Sigmoid colon (tissue), 7 donors: ENCODE measurements around the gene FUCA1. TPM values are rescaled to one million over a fixed set of nuclear protein-coding genes. Genes with fewer than 3 reads are reported as not detected.

ENCODE experiments used
- DNase-seq: peaks from one replicate; pipeline ENCODE4 v3.0.0-alpha.2; 2019
- H3K27ac ChIP-seq, 4 donors: fragments of 200-600 bp; sonication (generic); one replicate each; pipeline ENCODE4 v1.5.1; 2016 to 2019; ENCODE audit warnings: mild to moderate bottlenecking in 1 of 4
- H3K27me3 ChIP-seq, 3 donors: fragments of 200-600 bp; sonication (generic); one replicate each; pipeline ENCODE4 v1.5.1; 2019; ENCODE audit warnings: mild to moderate bottlenecking in 1 of 3
- H3K36me3 ChIP-seq, 4 donors: fragments of 200-600 bp; sonication (generic); one replicate each; pipeline ENCODE4 v1.5.1; 2016 to 2019
- H3K4me1 ChIP-seq, 4 donors: fragments of 200-600 bp; sonication (generic); one replicate each; pipeline ENCODE4 v1.5.1; 2017 to 2019
- H3K4me3 ChIP-seq, 4 donors: fragments of 200-600 bp; sonication (generic); one replicate each; pipeline ENCODE4 v1.5.1; 2017 to 2019; ENCODE audit warnings: mild to moderate bottlenecking in 2 of 4, moderate library complexity in 1 of 4
- H3K9me3 ChIP-seq, 4 donors: fragments of 200-600 bp in 3 of 4; sonication (generic) in 3 of 4; one replicate each; pipeline versions ENCODE4 v1.5.1 to v1.6.1; 2013 to 2019
- EP300 ChIP-seq, 4 donors: sonication (generic); formaldehyde crosslinking; IDR thresholded peaks; one replicate each; pipeline ENCODE4 v1.6.1; 2017; ENCODE audit warnings: antibody characterized with exemption in 4 of 4
- POLR2A ChIP-seq, 2 donors: fragments of 450-650 bp; IDR thresholded peaks; one replicate each; pipeline ENCODE4 v1.6.1; 2016; ENCODE audit warnings: antibody characterized with exemption in 2 of 2, mild to moderate bottlenecking in 2 of 2, moderate library complexity in 2 of 2
- POLR2AphosphoS5 ChIP-seq, 4 donors: sonication (generic); formaldehyde crosslinking; IDR thresholded peaks; one replicate each; pipeline ENCODE4 v1.6.1; 2017; ENCODE audit warnings: antibody characterized with exemption in 4 of 4
- WGBS, 2 donors: extraction: QIAGEN DNeasy Blood & Tissue Kit; methylation state at CpG; one replicate each; pipeline ENCODE4 v1.1.7; 2013; 5-methylcytosine and 5-hydroxymethylcytosine counted together
- intact Hi-C: fragments of 100-400 bp; cut with DNase I; formaldehyde crosslinking; loops from one replicate; pipeline ENCODE4 v1.15.1; 2023
- polyA plus RNA-seq, 3 donors: library from polyadenylated mRNA; stranded (reverse); fragments of 200-250 nt; gene quantifications; one replicate each; pipeline ENCODE4 v1.2.3, GENCODE V29; 2013
- total RNA-seq, 4 donors: library from RNA; depleted of rRNA; stranded (reverse); fragments of >200 nt; gene quantifications; one replicate each; pipeline ENCODE4 v1.1.0, GENCODE V29; 2016
- TF ChIP-seq, protein P1 (sequence below), 4 experiments: fragments of 450-650 bp in 3 of 4; fragments of 200-600 bp in 1 of 4; IDR thresholded peaks; one replicate each; pipeline ENCODE4 v1.5.1; 2016 to 2019; ENCODE audit warnings: antibody characterized with exemption in 4 of 4, mild to moderate bottlenecking in 3 of 4, moderate library complexity in 2 of 4
- donor health status: healthy with polysubstance abuse.
- donor health status: Bipolar disorder and iron deficiency.
- donor health status: healthy.

FUCA1 gene
- total and polyA plus RNA-seq, 7 donors, result 14.1 to 260 (median 28.9) TPM

- Histone ChIP-seq H3K36me3 (peaks cover 0 to 22% (median 8%) of the 10 kb centered on the region in 4 donors), H3K4me3 (no peak overlapping the region), H3K9me3 (no peaks in the 10 kb centered on the region), H3K27me3 (no peaks in the 10 kb centered on the region), H3K4me1 (peaks cover 0 to 33% (median 22%) of the 10 kb centered on the region in 4 donors), H3K27ac (peak overlapping the region in 2 of 4 donors; percentile 88 to 93)
- intact Hi-C loops, result no loop called here
- no peak for DNase-seq
- TF ChIP-seq POLR2A (IDR thresholded peaks at IDR 0.05) (no peak), POLR2AphosphoS5 (IDR thresholded peaks at IDR 0.05) (no peak), EP300 (IDR thresholded peaks at IDR 0.05) (no peak)
- TF ChIP-seq, protein P1, sequence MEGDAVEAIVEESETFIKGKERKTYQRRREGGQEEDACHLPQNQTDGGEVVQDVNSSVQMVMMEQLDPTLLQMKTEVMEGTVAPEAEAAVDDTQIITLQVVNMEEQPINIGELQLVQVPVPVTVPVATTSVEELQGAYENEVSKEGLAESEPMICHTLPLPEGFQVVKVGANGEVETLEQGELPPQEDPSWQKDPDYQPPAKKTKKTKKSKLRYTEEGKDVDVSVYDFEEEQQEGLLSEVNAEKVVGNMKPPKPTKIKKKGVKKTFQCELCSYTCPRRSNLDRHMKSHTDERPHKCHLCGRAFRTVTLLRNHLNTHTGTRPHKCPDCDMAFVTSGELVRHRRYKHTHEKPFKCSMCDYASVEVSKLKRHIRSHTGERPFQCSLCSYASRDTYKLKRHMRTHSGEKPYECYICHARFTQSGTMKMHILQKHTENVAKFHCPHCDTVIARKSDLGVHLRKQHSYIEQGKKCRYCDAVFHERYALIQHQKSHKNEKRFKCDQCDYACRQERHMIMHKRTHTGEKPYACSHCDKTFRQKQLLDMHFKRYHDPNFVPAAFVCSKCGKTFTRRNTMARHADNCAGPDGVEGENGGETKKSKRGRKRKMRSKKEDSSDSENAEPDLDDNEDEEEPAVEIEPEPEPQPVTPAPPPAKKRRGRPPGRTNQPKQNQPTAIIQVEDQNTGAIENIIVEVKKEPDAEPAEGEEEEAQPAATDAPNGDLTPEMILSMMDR (IDR thresholded peaks at IDR 0.05), result no peak
- 81 to 90% methylated on average over 12 of the region's 12 CpGs for WGBS, 2 donors
These were observed 69.4 kb downstream of the FUCA1 start for GRCh38 chr1:23798662-23799142.

DNA sequence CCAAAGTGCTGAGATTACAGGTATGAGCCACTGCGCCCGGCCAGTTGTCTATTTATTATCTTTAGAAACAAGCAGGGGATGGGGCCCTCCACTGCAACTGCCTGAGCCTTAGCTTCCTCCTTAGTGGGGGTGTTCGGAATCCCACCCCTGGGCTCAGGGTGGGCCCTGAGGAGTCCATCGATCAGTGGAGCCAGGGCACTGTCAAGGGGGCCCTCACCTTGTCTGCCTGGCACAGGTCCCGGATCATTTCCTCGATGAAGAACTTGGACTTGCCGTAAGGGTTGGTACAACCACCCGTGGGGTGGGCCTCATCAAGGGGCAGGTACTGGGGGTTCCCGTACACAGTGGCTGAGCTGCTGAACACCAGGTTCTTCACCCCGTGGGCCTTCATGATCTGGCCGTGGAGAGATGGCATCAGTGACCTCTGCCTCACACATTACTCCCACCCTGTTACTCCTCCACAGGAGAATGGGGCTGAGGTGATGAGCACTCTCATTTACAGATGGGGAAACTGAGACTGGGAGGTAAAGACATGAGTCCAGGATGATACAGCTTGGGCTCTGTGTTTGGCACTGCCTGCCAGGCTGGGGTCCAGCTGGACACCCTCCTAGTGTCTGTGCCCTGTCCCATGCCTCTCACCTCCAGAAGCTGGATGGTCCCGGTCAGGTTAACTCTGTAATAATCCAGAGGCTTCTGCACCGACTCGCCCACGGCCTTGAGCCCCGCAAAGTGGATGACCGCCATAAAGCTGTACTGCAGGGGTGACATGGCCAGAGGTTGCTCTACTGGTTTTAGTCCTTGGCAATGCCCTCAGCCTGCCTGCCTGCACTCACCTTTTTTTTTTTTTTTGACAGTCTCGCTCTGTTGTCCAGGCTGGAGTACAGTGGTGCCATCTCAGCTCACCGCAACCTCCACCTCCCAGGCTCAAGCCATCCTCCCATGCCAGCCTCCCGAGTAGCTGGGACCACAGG is 70.3 kb downstream of the FUCA1 start:
- Histone ChIP-seq H3K4me1 (peaks cover 0 to 42% (median 31%) of the 10 kb centered on the region in 4 donors), H3K27me3 (no peaks in the 10 kb centered on the region), H3K27ac (no peak overlapping the region), H3K9me3 (no peaks in the 10 kb centered on the region), H3K36me3 (peaks cover 0 to 25% (median 8%) of the 10 kb centered on the region in 4 donors), H3K4me3 (no peak overlapping the region)
- no peak for DNase-seq
- TF ChIP-seq EP300 (IDR thresholded peaks at IDR 0.05) (no peak), POLR2A (IDR thresholded peaks at IDR 0.05) (no peak), POLR2AphosphoS5 (IDR thresholded peaks at IDR 0.05) (no peak)
- TF ChIP-seq, protein P1 (IDR thresholded peaks at IDR 0.05), result no peak
- intact Hi-C loops, result no loop called here
- 73 to 88% methylated on average over 20 of the region's 20 CpGs for WGBS, 2 donors

GRCh38 chr1:23796466-23797271 is 71.4 kb downstream of the FUCA1 start:
- intact Hi-C loops, result no loop called here
- Histone ChIP-seq H3K9me3 (no peaks in the 10 kb centered on the region), H3K36me3 (peaks cover 0 to 25% (median 8%) of the 10 kb centered on the region in 4 donors), H3K4me3 (no peak overlapping the region), H3K4me1 (peaks cover 0 to 50% (median 40%) of the 10 kb centered on the region in 4 donors), H3K27me3 (no peaks in the 10 kb centered on the region), H3K27ac (no peak overlapping the region)
- peak; percentile 66 for DNase-seq
- WGBS, 2 donors, result 30 to 64% methylated on average over 17 of the region's 17 CpGs
- TF ChIP-seq EP300 (IDR thresholded peaks at IDR 0.05) (no peak), POLR2A (IDR thresholded peaks at IDR 0.05) (no peak), POLR2AphosphoS5 (IDR thresholded peaks at IDR 0.05) (no peak)
- TF ChIP-seq, protein P1 (IDR thresholded peaks at IDR 0.05), result no peak

DNA sequence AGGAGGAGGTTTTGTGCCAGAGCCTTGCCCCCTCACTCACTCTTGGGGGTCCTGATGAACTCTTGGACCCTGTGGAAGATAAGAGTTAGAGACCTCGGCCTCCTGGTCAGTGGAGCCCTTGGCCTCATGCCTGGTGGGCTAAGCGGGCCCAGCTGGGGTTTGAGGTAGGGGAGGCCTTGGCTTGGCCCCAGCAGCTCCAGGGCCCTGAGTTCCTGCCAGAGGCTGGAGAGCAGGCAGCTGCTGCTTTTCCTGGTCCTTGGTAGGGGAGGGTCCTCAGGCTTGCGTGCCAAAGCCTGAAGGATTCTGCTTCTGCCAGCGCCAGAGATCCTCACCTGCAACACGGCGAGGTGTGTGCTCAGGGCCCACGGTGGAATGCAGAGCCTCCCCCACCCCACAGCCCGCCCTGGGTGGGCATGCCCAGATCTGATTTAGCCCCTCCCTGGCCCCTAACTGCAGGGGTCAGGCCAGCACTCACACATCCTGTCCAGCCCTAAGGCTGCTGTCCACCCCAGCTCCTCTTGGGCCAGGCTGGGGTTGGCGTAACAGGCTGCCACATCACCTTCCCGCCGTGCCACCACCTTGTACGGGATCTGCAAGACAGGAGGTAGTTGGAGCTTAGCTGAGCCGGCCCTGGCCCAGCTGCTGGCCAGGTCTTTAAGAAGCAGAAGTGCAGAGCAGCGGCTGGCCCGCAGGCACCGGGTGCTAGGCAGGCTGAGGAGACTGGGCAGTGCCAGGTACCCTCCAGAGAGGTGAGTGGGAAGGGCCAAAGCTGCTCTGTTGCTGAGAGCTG is 72.2 kb downstream of the FUCA1 start:
- peaks cover 0 to 47% (median 37%) of the 10 kb centered on the region in 4 donors for H3K4me1 ChIP-seq
- no peak overlapping the region for H3K4me3 ChIP-seq
- H3K27me3 ChIP-seq, result no peaks in the 10 kb centered on the region

More for the DNA sequence above, 72.2 kb downstream of the FUCA1 start:
- peak overlapping the region in 1 of 4 donors; percentile 7 for H3K27ac ChIP-seq
- intact Hi-C loops, result no loop called here
- no peak for TF ChIP-seq POLR2A (IDR thresholded peaks at IDR 0.05)
- TF ChIP-seq EP300 (IDR thresholded peaks at IDR 0.05), result no peak
- TF ChIP-seq, protein P1 (IDR thresholded peaks at IDR 0.05), result no peak
- TF ChIP-seq POLR2AphosphoS5 (IDR thresholded peaks at IDR 0.05), result no peak
- H3K9me3 ChIP-seq, result no peaks in the 10 kb centered on the region
- WGBS, 2 donors, result 78 to 81% methylated on average over 16 of the region's 16 CpGs
- peak; percentile 65 for DNase-seq
- H3K36me3 ChIP-seq, result peaks cover 0 to 25% (median 8%) of the 10 kb centered on the region in 4 donors
